22Rv1 (cell line): ENCODE data around the gene CORIN.

ENCODE experiments used
- H3K27ac ChIP-seq: fragments of 450-650 bp; 2 replicates; pipeline ENCODE4 v1.5.1; 2017
- ZFX ChIP-seq: fragments of 450-650 bp; IDR thresholded peaks from 2 replicates; pipeline ENCODE4 v1.6.1; 2017; ENCODE audit warnings: antibody characterized with exemption, borderline replicate concordance
- TF ChIP-seq, protein P1 (sequence below): fragments of 450-650 bp; IDR thresholded peaks from 2 replicates; pipeline ENCODE4 v1.5.1; 2017; ENCODE audit warnings: mild to moderate bottlenecking

The CORIN gene

DNA sequence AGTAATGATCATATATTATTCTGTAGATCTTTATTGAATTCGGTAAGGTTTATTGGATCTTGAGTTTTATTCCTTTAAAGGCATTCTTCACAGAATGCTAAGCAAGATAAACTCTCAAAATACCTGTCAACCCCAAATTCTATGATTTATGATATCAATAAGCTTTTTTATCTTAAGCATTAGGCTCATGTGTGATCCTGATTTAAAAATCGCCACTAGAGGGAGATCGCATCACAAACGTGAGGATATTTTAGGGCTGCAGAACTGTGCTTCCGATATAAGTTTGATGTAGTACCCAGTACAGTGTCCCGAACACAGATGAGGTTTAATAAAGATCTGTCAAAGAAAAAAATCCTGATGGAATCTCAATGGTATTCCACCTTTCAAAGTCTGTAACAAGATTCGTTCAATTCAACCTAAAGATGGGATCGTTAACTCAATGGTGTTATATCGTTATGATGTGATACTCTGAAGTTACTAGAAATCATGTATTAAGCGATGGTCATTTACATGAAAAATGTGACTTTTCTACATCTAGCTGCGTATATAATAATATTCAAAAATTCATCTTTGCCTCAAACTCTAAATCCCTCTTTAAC lies 169.0 kb downstream of the CORIN start:
- TF ChIP-seq, protein P1, sequence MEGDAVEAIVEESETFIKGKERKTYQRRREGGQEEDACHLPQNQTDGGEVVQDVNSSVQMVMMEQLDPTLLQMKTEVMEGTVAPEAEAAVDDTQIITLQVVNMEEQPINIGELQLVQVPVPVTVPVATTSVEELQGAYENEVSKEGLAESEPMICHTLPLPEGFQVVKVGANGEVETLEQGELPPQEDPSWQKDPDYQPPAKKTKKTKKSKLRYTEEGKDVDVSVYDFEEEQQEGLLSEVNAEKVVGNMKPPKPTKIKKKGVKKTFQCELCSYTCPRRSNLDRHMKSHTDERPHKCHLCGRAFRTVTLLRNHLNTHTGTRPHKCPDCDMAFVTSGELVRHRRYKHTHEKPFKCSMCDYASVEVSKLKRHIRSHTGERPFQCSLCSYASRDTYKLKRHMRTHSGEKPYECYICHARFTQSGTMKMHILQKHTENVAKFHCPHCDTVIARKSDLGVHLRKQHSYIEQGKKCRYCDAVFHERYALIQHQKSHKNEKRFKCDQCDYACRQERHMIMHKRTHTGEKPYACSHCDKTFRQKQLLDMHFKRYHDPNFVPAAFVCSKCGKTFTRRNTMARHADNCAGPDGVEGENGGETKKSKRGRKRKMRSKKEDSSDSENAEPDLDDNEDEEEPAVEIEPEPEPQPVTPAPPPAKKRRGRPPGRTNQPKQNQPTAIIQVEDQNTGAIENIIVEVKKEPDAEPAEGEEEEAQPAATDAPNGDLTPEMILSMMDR, result peak; percentile 90
- no peak for TF ChIP-seq ZFX
- H3K27ac ChIP-seq, result no peak overlapping the region

DNA sequence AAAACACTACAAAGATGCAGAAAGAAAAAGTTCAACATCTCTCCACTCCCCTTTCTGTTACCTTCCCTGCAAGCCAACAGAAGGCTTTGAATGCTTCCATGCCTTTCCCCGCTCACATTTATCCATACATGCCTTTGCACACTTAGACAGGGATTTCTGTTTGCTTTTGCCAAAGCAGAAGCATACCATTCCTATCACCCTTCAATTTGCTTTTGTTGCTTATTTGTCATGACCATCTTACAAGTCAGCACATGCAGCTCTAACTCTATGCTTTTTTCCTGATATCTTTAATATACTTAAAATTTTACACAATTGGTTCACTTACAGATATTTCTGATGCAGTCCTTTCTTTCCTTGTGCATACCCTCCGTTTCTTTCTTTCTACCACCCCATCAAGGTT lies 169.6 kb downstream of the CORIN start:
- no peak overlapping the region for H3K27ac ChIP-seq

DNA sequence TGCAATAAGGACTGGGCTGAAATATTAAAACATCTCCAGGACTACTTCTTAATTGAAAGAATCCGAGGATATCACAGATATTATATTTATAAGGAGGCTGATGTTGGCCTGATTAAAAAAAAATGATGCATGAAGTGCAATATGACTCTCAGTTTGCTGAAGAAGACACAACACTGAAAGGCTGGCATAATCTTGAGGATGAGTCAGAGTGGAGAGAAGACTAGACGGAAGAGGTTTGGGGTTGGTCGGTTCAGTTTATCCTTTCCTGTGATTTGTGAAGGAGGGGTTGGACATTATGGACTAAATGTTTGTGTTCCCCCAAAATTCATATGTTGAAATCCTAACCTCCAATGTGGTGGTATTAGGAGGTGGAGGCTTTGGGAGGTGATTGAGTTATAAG lies 170.3 kb downstream of the CORIN start:
- TF ChIP-seq ZFX, result no peak
- TF ChIP-seq, protein P1, result no peak
- H3K27ac ChIP-seq, result no peak overlapping the region

More for the DNA sequence above, 169.6 kb downstream of the CORIN start:
- TF ChIP-seq, protein P1, result no peak
- no peak for TF ChIP-seq ZFX

DNA sequence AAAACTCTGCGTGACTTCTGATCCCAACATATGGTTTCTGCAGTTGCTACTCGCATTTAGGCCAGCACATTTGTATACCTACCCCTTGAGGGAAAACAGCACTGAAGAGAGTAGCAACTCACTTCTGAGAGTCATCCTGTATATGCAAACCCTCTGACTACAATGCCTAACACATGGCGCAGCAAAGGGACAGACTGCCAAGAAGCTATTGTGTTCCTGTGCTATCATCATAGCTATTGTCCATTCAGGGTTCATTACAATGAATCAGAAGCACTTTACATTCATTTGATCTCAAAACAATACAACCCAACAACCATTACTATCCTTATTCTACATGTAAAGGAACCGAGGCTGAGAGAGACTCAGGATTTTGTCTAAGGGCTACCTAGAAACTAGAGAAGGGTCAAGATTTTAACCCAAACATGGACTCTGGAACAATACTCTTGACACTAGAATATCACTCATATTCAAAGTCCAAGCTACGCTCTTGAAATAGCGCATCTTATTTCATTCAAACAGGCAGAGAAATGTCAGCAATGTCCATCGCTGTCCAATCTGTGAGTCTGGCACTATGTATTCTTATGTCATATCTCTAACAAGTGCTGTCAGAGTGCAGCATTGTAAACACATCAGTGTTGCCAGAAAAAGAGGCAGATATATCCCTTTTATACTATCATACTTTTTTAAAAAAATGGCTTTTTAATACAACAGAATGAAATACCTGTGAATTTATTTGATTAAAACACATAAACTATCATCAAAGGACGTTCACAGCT lies 173.6 kb downstream of the CORIN start:
- TF ChIP-seq ZFX, result no peak
- TF ChIP-seq, protein P1, result no peak

DNA sequence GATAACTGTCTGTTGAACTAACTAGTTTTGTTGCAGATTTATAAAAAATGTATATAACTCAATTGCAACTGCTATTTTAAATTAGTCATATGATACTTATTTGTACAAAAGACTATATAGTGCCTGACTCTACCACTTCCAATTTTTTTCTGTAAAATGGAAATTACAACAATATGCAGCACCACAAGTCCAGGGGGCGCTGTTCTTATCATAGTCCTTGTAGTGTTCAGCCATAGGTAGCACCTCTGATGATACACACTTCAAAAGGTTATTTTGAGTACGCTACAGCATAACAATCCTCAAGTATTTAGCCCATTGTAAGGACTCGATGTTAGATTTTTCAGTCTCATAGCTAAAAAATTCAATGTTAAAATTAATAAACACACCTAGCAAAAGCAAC lies 174.9 kb downstream of the CORIN start:
- no peak overlapping the region for H3K27ac ChIP-seq
- TF ChIP-seq ZFX, result no peak
- TF ChIP-seq, protein P1, result peak; percentile 74

More for the DNA sequence above, 173.6 kb downstream of the CORIN start:
- no peak overlapping the region for H3K27ac ChIP-seq

DNA sequence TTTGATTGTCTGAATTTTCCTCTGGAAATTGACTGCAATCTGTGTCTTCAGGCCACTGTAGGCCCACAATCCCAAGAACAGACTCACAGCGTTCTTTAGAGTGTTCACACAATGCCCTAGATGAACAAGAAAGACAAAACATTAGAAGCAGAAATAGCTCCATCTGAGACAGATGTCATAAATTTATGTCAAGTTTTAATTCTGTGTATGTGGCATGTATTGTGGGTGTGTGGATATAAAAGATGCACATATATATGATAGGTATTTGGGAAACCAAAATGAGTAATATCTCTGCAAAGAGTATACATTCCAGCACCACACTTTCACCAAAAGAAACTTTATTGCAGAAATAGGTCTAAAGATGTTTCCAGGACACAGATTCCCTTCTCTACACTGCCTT lies 176.1 kb downstream of the CORIN start:
- no peak overlapping the region for H3K27ac ChIP-seq
- TF ChIP-seq, protein P1, result no peak
- no peak for TF ChIP-seq ZFX

DNA sequence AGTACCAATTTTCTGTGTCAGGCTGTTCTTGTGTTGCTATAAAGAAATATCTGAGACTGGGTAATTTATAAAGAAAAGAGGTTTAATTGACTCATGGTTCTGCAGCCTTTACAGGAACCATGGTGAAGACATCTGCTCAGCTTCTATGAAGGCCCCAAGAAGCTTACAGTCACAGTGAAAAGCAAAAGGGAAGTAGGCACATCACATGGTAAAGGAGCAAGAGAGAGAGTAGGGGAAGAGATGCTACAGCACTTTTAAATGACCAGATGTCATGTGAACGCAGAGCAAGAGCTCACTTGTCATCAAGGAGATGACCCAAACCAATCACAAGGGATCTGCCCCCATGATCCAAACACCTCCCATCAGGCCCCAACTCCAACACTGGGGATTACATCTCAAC lies 178.5 kb downstream of the CORIN start:
- H3K27ac ChIP-seq, result no peak overlapping the region
- TF ChIP-seq, protein P1, result no peak
- TF ChIP-seq ZFX, result no peak
